CMK (cell line): ENCODE data around the gene PLXNB2.

Experiments used
- DNase-seq: peaks from one replicate; pipeline ENCODE4 v3.0.0-alpha.2; 2010; ENCODE audit warnings: low read depth

The PLXNB2 gene

GRCh38 chr22:50298937-50299784, 8.3 kb downstream of the PLXNB2 start:
- DNase-seq, result no peak

DNA sequence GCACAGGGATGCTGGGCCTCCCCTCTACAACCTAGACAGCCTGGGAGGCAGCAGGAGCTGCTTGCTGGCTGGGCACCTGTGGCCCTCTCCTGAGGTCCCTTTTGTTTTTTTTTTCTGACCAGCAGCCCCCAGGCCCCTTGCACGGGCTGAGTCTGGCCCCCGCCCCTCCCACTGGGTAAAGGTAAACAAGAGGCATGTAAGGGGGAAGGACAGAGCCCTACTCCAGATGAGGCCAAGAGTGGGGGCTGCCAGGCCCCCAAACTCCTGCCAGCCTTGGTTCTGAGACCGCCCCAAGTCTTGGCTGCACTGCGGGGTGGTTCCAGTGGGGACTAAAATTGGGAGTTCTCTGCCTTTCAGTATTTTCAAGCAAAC, 9.2 kb downstream of the PLXNB2 start:
- DNase-seq, result no peak

DNA sequence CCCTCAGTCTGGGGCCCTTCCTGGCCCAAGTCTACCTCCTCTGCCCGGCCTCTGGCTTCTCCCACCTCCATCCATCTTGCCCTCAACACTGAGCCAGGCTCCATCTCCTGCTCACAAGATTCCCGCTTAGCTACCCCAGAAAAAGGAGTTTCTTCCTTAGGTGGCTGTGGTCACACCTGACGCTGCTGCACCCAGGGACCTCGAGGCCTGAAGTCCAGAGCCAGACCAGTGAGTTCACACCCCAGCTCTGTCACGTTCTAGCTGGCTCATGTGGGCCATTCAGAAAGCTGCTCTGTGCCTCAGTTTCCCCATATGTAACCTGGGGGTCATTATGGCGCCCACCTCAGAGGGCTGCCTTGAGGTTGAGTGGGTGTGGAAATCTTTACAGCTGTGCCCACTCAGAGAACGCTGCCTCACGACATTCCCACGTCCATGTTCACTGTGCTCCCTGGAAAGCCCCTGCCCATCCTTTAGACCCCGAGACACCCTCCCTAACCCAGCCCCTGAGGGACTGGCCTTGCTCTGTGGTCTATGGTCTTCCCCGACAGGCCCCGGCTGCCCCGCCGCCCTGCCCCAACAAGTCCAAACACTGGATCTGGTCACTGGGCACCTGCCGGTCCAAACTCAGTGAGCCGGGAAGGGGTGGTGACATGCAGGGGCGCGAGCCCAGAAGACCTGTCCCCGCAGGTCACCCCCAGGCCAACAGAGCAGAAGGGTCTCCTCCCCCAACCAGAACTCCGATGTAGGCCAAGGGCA, 9.8 kb downstream of the PLXNB2 start:
- no peak for DNase-seq

GRCh38 chr22:50296658-50297490, 10.6 kb downstream of the PLXNB2 start:
- DNase-seq, result no peak

- no peak for DNase-seq
These were observed 13.2 kb downstream of the PLXNB2 start for GRCh38 chr22:50294319-50294656.

DNA sequence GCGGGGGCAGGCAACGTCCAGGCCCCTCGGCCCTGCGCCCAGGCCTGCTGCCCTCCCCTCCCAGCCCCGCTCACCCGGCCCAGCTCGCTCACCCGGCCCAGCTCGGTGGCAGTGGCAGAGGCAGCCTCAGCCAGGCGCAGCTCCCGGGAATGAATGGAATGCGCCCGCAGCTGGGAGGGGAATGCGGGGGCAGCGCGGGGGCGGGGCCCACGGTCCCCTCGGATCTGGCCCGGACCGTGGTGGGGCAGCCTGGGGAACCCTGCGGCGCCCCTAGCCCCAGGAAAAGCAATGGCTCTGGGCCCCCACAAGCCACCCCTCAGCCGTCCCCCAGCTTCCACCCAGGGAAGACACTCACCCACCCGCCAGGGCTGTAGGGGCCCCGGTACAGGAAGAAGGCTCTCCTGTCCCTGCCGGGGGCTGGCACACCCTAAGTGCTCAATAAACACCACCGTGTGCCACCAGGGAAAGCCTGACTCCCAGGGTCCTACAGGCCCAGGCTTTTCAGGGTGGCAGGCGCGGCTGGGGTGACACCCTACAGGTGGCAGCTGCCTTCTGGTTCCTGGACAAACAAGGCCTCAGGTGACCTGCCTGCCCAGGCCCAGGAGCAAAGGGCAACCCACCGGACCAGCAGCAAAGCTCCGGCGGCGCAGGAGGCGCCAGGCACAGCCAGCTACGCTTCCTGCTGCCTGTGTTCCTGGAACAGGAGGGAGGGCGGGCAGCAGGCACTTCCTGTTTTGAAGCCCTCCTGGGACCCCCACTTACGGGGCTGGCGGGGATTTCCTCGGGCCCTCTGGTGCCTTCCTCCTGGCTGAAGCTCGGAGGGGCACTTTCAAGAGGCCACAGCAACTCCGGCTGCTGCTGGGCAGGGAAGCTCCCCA, 13.8 kb downstream of the PLXNB2 start:
- no peak for DNase-seq

GRCh38 chr22:50292643-50293440, 14.6 kb downstream of the PLXNB2 start:
- no peak for DNase-seq

- DNase-seq, result no peak
These were observed 17.4 kb downstream of the PLXNB2 start for GRCh38 chr22:50289942-50290630.

GRCh38 chr22:50289151-50289941, 18.1 kb downstream of the PLXNB2 start:
- DNase-seq, result no peak

GRCh38 chr22:50287731-50288130, 19.7 kb downstream of the PLXNB2 start:
- DNase-seq, result no peak

DNA sequence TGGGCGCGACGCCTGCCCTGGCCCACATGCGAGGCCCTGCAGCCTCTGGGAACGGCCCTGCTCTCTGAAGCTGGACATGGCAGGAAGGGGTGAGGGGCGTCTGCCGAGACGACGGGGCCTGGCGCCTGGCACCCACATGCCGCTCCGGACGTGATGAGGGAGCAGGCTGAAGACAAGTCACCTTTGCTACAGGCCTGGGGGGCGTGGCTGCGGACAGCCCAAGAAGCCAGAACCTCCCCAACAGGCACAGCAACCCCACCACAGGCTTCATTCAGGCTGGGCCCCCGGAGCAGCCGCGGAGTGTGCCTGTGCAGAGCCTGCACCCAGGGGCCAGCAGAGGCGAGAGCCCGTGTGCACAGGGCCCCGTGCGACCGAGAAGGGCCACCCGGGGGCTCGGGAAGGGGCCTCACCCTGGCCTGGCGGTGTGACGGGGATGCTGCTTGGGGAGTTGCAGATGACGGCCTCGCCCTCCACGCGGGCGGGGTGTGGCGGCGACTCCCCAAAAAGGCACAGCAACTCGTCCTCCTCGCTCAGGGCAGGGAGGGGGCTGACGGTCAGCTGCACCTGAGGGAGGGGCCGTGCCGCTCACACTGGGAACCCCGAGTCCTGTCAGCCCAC, 20.6 kb downstream of the PLXNB2 start:
- no peak for DNase-seq

- no peak for DNase-seq
These were observed 21.2 kb downstream of the PLXNB2 start for GRCh38 chr22:50286275-50286674.

DNA sequence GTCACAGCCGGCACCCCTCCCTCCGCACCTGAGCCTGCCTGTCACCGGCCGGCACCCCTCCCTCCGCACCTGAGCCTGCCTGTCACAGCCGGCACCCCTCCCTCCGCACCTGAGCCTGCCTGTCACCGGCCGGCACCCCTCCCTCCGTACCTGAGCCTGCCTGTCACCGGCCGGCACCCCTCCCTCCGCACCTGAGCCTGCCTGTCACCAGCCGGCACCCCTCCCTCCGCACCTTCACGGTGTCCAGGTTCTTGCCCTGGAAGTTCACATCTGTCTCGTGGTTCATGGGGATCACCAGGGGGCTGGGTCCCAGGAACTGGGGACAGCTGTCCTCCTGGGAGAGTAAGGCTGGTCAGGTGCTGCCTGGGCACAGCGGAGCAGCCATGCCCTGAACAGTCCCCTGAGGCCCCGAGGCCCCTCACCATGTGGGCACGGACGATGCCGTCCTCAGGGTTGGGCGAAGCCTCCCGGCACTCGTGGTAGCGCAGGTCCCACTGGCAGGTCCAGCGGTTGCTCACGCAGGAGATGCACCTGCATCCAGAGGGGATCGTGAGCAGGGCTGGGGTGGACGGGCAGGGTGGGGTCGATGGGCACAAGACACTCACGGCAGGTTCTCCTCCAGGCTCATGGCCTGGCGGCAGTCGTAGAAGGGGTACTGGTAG, 21.7 kb downstream of the PLXNB2 start:
- no peak for DNase-seq

- no peak for DNase-seq
These were observed 23.0 kb downstream of the PLXNB2 start for GRCh38 chr22:50284479-50284878.

- no peak for DNase-seq
These were observed 23.6 kb downstream of the PLXNB2 start for GRCh38 chr22:50283821-50284220.

GRCh38 chr22:50282361-50283155, 24.9 kb downstream of the PLXNB2 start:
- no peak for DNase-seq

DNA sequence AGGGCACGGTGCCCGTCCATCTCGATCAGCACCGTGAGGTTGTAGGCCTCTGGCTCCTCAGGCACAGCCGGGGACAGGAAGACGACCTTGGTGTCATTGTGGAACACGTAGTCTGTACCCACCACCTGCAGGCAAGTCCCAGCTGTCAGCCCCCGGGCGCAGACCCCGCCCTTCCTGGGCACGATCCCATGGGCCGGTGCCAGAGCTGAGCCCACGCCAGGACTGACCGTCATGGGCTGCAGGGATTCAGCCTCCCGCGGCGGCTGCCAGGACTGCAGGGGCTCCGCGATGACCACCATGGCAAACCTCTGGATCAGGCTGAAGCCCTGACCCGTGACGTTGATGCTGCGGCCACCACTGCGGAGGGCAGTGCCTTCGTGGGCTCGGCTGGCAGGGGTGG, 25.5 kb downstream of the PLXNB2 start:
- DNase-seq, result no peak

- no peak for DNase-seq
These were observed 26.1 kb downstream of the PLXNB2 start for GRCh38 chr22:50281384-50281760.
